Adrenal gland (tissue), 5 donors: ENCODE results near the gene RGL1.

Experiments
- CTCF ChIP-seq, 6 experiments: fragments of 450-650 bp in 4 of 6; fragments of 200-600 bp in 2 of 6; sonication (generic) in 1 of 6; IDR thresholded peaks; 1 replicate in 5 of 6; 2 replicates in 1 of 6; pipeline versions ENCODE4 v1.5.1 to v1.8.0; 2016 to 2021; ENCODE audit warnings: antibody characterized with exemption in 6 of 6, mild to moderate bottlenecking in 2 of 6, moderate library complexity in 1 of 6
- POLR2A ChIP-seq, 2 donors: fragments of 450-650 bp; IDR thresholded peaks; one replicate each; pipeline ENCODE4 v1.6.1; 2017; ENCODE audit warnings: antibody characterized with exemption in 2 of 2, mild to moderate bottlenecking in 2 of 2, moderate library complexity in 1 of 2
- donor health status: DM: no; HTN: no; CAD: no.

- TF ChIP-seq CTCF (IDR thresholded peaks at IDR 0.05) = no peak
- TF ChIP-seq POLR2A (IDR thresholded peaks at IDR 0.05) = no peak
Observed at GRCh38 chr1:183946320-183946613, 141.3 kb downstream of the RGL1 start.
